Sigmoid colon (tissue), 4 donors: ENCODE data around the gene RBBP7.

Source experiments
- CTCF ChIP-seq, 4 experiments: fragments of 450-650 bp in 3 of 4; fragments of 200-600 bp in 1 of 4; IDR thresholded peaks; one replicate each; pipeline ENCODE4 v1.5.1; 2016 to 2019; ENCODE audit warnings: antibody characterized with exemption in 4 of 4, mild to moderate bottlenecking in 3 of 4, moderate library complexity in 2 of 4
- EP300 ChIP-seq, 4 donors: sonication (generic); formaldehyde crosslinking; IDR thresholded peaks; one replicate each; pipeline ENCODE4 v1.6.1; 2017; ENCODE audit warnings: antibody characterized with exemption in 4 of 4
- POLR2A ChIP-seq, 2 donors: fragments of 450-650 bp; IDR thresholded peaks; one replicate each; pipeline ENCODE4 v1.6.1; 2016; ENCODE audit warnings: antibody characterized with exemption in 2 of 2, mild to moderate bottlenecking in 2 of 2, moderate library complexity in 2 of 2
- POLR2AphosphoS5 ChIP-seq, 4 donors: sonication (generic); formaldehyde crosslinking; IDR thresholded peaks; one replicate each; pipeline ENCODE4 v1.6.1; 2017; ENCODE audit warnings: antibody characterized with exemption in 4 of 4

GRCh38 chrX:16903274-16904022 lies 33.3 kb upstream of the RBBP7 start:
- no peak for TF ChIP-seq POLR2A (IDR thresholded peaks at IDR 0.05)
- no peak for TF ChIP-seq POLR2AphosphoS5 (IDR thresholded peaks at IDR 0.05)
- no peak for TF ChIP-seq CTCF (IDR thresholded peaks at IDR 0.05)
- TF ChIP-seq EP300 (IDR thresholded peaks at IDR 0.05), result no peak
